WTC11 (cell line): Measurements from ENCODE around the gene PIEZO1. TPM values are rescaled to one million over a fixed set of nuclear protein-coding genes. Genes with fewer than 3 reads are reported as not detected.
A peak's percentile ranks its signal among the peaks of the same experiment; 100 is the strongest.

Source experiments
- ATAC-seq: fragments of 200-7000 bp; cut with Tn5 transposase; 2 replicates; pipeline ENCODE4 v1.10.0; 2021; ENCODE audit warnings: mild to moderate bottlenecking, moderate library complexity
- CTCF ChIA-PET: fragments of 300-600 bp; sonication (Branson Sonifier 250); formaldehyde crosslinking; loops from one replicate; lab custom pipeline; 2021; ENCODE audit warnings: antibody characterized with exemption; lab: Charles Lee
- POLR2A ChIA-PET: fragments of 350-600 bp; sonication (Branson Sonifier 250); formaldehyde crosslinking; loops from one replicate; lab custom pipeline; 2021; ENCODE audit warnings: antibody characterized with exemption; lab: Charles Lee
- DNase-seq: peaks from one replicate; pipeline ENCODE4 v3.0.0; 2021; ENCODE audit warnings: low spot score
- H3K27ac Mint-ChIP-seq: 2 replicates; pipeline ENCODE4 v1.8.0; 2021; ENCODE audit warnings: mixed read lengths
- H3K27me3 Mint-ChIP-seq: 2 replicates; pipeline ENCODE4 v1.8.0; 2021; ENCODE audit warnings: low read depth, mild to moderate bottlenecking, moderate library complexity, mixed read lengths
- H3K36me3 Mint-ChIP-seq: 2 replicates; pipeline ENCODE4 v1.8.0; 2021; ENCODE audit warnings: mixed read lengths
- H3K4me1 Mint-ChIP-seq: 2 replicates; pipeline ENCODE4 v1.8.0; 2022; ENCODE audit warnings: mixed read lengths
- H3K4me3 Mint-ChIP-seq: 2 replicates; pipeline ENCODE4 v1.8.0; 2021; ENCODE audit warnings: mild to moderate bottlenecking, moderate library complexity, mixed read lengths
- H3K9me3 Mint-ChIP-seq: 2 replicates; pipeline ENCODE4 v1.8.0; 2021; ENCODE audit warnings: mixed read lengths
- AFF4 ChIP-seq: sonication (generic); formaldehyde crosslinking; IDR thresholded peaks from 2 replicates; pipeline ENCODE4 v1.8.1; 2023; ENCODE audit warnings: mild to moderate bottlenecking, missing genetic modification reagents, borderline replicate concordance
- ARID4B ChIP-seq: sonication (generic); formaldehyde crosslinking; IDR thresholded peaks from 2 replicates; pipeline ENCODE4 v1.8.0; 2023; ENCODE audit warnings: missing genetic modification reagents, mild to moderate bottlenecking, borderline replicate concordance
- EMX1 ChIP-seq: fragments of 250-450 bp; sonication (Bioruptor Pico); IDR thresholded peaks from 2 replicates; pipeline ENCODE4 v1.8.0; 2021; ENCODE audit warnings: mild to moderate bottlenecking
- NR3C1 ChIP-seq: sonication (generic); formaldehyde crosslinking; conservative IDR thresholded peaks from 2 replicates; pipeline ENCODE4 v1.8.1; 2023; ENCODE audit warnings: low read depth, mild to moderate bottlenecking, missing genetic modification reagents
- TCF7 ChIP-seq: sonication (generic); formaldehyde crosslinking; IDR thresholded peaks from 2 replicates; pipeline ENCODE4 v1.8.0; 2022; ENCODE audit warnings: mild to moderate bottlenecking, low read depth, missing genetic modification reagents, moderate library complexity
- USF2 ChIP-seq: sonication (generic); formaldehyde crosslinking; IDR thresholded peaks from 2 replicates; pipeline ENCODE4 v1.8.1; 2023; ENCODE audit warnings: mild to moderate bottlenecking, missing genetic modification reagents, moderate library complexity
- ZNF219 ChIP-seq: sonication (generic); formaldehyde crosslinking; IDR thresholded peaks from 2 replicates; pipeline ENCODE4 v1.8.0; 2023; ENCODE audit warnings: missing genetic modification reagents, mild to moderate bottlenecking, borderline replicate concordance
- ZNF263 ChIP-seq: sonication (generic); formaldehyde crosslinking; IDR thresholded peaks from 2 replicates; pipeline ENCODE4 v1.8.1; 2022; ENCODE audit warnings: low read depth, mild to moderate bottlenecking, moderate library complexity, missing genetic modification reagents
- total RNA-seq: library from RNA; stranded (reverse); gene quantifications from 3 replicates; pipeline ENCODE4 v1.2.3, GENCODE V29; 2021
- TF ChIP-seq, protein P1 (sequence below): sonication (generic); formaldehyde crosslinking; IDR thresholded peaks from 2 replicates; pipeline ENCODE4 v1.8.0; 2022; ENCODE audit warnings: missing genetic modification reagents
- TF ChIP-seq, protein P2 (sequence below): fragments of 250-450 bp; sonication (Bioruptor Pico); IDR thresholded peaks from 2 replicates; pipeline ENCODE4 v1.9.0; 2021; ENCODE audit warnings: moderate library complexity, mild to moderate bottlenecking, inconsistent platforms, borderline replicate concordance
- TF ChIP-seq, protein P3 (sequence below): fragments of 250-450 bp; sonication (Bioruptor Pico); IDR thresholded peaks from 2 replicates; pipeline ENCODE4 v1.9.0; 2021; ENCODE audit warnings: mild to moderate bottlenecking
- TF ChIP-seq, protein P4 (sequence below): fragments of 250-450 bp; sonication (Bioruptor Pico); IDR thresholded peaks from 2 replicates; pipeline ENCODE4 v1.9.0; 2021; ENCODE audit warnings: mild to moderate bottlenecking, borderline replicate concordance

Gene PIEZO1
- total RNA-seq, 1 experiment from 2014 or later = 71.3 TPM

DNA sequence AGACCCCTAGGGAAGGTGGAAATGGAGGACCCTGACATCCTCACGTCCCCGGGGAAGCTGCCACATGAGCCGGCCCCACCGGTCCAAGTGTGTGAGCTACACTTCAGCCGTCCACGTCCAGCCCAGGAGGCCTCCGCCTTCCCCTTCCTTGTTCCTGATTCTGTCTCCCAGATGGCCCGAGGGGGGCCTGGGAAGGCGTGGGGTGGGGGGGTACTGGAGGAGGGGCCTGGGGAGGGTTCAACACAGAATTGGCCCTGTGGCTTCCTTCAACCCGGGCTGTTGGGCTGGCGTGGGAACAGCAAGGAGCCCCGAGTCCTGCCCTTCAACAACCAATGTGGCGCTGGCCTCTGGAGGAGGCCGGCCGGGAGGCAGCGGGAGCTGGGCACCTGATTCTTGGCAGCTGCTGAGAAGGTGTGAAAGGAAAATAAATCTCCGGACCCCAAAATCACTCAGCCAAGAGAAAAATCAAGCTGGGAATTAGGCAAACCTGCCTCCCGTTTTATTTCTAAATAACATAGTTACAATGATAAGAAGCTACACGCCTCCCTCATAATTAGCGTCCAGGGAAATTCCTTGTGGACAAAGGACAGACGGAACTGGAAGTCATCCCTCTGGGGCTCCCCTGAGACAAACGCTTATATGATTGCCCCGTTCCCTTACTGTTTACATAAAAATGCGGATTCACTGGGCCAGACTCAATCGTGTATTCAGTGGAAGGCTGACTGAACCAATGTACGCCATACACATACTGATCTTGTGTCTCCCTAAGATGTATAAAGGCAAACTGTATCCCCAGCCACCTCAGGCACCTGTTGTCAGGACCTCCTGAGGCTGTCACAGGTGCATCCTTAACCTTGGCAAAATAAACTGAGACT, 28.5 kb upstream of the PIEZO1 start:
- Mint-ChIP-seq H3K9me3 (no peaks in the 10 kb centered on the region), H3K4me3 (no peak overlapping the region; the same call in 1 of the 2 replicates), H3K27ac (0 out of 2 replicates have a peak overlapping the region, but pooled peaks have one; percentile 15), H3K36me3 (peaks cover 15% of the 10 kb centered on the region), H3K27me3 (no peaks in the 10 kb centered on the region), H3K4me1 (peaks cover 14% of the 10 kb centered on the region)
- ATAC-seq = no peak
- ChIA-PET POLR2A (interaction anchor here (1.4 to 1.5 kb wide), 2 partner anchors 44 to 110 kb away, joined by 3 to 5 read pairs; partner anchors contain the start of gene TRAPPC2L), CTCF (interaction anchor here (0.7 to 5.1 kb wide), 21 partner anchors 12 to 388 kb away, joined by 3 to 47 read pairs (median 4); partner anchors contain the start of genes CDH15, GALNS and TRAPPC2L)
- no peak for DNase-seq
- TF ChIP-seq ARID4B (CRISPR knock-in tag) (no peak), ZNF263 (no peak), EMX1 (CRISPR knock-in tag) (no peak), TCF7 (CRISPR knock-in tag) (no peak), AFF4 (CRISPR knock-in tag) (no peak), ZNF219 (CRISPR knock-in tag) (no peak), NR3C1 (no peak), USF2 (CRISPR knock-in tag) (no peak)
- TF ChIP-seq, protein P1, sequence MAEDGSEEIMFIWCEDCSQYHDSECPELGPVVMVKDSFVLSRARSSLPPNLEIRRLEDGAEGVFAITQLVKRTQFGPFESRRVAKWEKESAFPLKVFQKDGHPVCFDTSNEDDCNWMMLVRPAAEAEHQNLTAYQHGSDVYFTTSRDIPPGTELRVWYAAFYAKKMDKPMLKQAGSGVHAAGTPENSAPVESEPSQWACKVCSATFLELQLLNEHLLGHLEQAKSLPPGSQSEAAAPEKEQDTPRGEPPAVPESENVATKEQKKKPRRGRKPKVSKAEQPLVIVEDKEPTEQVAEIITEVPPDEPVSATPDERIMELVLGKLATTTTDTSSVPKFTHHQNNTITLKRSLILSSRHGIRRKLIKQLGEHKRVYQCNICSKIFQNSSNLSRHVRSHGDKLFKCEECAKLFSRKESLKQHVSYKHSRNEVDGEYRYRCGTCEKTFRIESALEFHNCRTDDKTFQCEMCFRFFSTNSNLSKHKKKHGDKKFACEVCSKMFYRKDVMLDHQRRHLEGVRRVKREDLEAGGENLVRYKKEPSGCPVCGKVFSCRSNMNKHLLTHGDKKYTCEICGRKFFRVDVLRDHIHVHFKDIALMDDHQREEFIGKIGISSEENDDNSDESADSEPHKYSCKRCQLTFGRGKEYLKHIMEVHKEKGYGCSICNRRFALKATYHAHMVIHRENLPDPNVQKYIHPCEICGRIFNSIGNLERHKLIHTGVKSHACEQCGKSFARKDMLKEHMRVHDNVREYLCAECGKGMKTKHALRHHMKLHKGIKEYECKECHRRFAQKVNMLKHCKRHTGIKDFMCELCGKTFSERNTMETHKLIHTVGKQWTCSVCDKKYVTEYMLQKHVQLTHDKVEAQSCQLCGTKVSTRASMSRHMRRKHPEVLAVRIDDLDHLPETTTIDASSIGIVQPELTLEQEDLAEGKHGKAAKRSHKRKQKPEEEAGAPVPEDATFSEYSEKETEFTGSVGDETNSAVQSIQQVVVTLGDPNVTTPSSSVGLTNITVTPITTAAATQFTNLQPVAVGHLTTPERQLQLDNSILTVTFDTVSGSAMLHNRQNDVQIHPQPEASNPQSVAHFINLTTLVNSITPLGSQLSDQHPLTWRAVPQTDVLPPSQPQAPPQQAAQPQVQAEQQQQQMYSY = no peak
- TF ChIP-seq, protein P2, sequence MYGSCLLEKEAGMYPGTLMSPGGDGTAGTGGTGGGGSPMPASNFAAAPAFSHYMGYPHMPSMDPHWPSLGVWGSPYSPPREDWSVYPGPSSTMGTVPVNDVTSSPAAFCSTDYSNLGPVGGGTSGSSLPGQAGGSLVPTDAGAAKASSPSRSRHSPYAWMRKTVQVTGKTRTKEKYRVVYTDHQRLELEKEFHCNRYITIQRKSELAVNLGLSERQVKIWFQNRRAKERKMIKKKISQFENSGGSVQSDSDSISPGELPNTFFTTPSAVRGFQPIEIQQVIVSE = no peak
- TF ChIP-seq, protein P3, sequence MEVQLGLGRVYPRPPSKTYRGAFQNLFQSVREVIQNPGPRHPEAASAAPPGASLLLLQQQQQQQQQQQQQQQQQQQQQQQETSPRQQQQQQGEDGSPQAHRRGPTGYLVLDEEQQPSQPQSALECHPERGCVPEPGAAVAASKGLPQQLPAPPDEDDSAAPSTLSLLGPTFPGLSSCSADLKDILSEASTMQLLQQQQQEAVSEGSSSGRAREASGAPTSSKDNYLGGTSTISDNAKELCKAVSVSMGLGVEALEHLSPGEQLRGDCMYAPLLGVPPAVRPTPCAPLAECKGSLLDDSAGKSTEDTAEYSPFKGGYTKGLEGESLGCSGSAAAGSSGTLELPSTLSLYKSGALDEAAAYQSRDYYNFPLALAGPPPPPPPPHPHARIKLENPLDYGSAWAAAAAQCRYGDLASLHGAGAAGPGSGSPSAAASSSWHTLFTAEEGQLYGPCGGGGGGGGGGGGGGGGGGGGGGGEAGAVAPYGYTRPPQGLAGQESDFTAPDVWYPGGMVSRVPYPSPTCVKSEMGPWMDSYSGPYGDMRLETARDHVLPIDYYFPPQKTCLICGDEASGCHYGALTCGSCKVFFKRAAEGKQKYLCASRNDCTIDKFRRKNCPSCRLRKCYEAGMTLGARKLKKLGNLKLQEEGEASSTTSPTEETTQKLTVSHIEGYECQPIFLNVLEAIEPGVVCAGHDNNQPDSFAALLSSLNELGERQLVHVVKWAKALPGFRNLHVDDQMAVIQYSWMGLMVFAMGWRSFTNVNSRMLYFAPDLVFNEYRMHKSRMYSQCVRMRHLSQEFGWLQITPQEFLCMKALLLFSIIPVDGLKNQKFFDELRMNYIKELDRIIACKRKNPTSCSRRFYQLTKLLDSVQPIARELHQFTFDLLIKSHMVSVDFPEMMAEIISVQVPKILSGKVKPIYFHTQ (CRISPR knock-in tag) = no peak
- TF ChIP-seq, protein P4, sequence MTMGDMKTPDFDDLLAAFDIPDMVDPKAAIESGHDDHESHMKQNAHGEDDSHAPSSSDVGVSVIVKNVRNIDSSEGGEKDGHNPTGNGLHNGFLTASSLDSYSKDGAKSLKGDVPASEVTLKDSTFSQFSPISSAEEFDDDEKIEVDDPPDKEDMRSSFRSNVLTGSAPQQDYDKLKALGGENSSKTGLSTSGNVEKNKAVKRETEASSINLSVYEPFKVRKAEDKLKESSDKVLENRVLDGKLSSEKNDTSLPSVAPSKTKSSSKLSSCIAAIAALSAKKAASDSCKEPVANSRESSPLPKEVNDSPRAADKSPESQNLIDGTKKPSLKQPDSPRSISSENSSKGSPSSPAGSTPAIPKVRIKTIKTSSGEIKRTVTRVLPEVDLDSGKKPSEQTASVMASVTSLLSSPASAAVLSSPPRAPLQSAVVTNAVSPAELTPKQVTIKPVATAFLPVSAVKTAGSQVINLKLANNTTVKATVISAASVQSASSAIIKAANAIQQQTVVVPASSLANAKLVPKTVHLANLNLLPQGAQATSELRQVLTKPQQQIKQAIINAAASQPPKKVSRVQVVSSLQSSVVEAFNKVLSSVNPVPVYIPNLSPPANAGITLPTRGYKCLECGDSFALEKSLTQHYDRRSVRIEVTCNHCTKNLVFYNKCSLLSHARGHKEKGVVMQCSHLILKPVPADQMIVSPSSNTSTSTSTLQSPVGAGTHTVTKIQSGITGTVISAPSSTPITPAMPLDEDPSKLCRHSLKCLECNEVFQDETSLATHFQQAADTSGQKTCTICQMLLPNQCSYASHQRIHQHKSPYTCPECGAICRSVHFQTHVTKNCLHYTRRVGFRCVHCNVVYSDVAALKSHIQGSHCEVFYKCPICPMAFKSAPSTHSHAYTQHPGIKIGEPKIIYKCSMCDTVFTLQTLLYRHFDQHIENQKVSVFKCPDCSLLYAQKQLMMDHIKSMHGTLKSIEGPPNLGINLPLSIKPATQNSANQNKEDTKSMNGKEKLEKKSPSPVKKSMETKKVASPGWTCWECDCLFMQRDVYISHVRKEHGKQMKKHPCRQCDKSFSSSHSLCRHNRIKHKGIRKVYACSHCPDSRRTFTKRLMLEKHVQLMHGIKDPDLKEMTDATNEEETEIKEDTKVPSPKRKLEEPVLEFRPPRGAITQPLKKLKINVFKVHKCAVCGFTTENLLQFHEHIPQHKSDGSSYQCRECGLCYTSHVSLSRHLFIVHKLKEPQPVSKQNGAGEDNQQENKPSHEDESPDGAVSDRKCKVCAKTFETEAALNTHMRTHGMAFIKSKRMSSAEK (CRISPR knock-in tag) = no peak
